ENCODE results near the gene ITPA.
"Not testable (repeated sequence)": the region's sequence is repeated elsewhere in the genome, so short reads cannot be mapped to it uniquely, and the experiment has no call there.

The ITPA gene

GRCh38 chr20:3199976-3200755, 9.1 kb upstream of the ITPA start:
- DNase-seq (ENCODE audit: low read depth in 3 of 3): no peak

GRCh38 chr20:3202965-3203314, 6.4 kb upstream of the ITPA start:
- DNase-seq (ENCODE audit: low read depth in 3 of 3): no peak

- no peak for DNase-seq (ENCODE audit: low read depth in 3 of 3)
These were observed 5.8 kb upstream of the ITPA start for GRCh38 chr20:3203315-3204123.

- peak; percentile 84 to 90 (median 87) for DNase-seq (ENCODE audit: low read depth in 3 of 3)
These were observed 5.0 kb upstream of the ITPA start, which contains the start of gene DDRGK1 for GRCh38 chr20:3204124-3204794. Gene DDRGK1 (minus strand): TSS chr20:3204682. CDS start chr20:3204627, 55 bp downstream.

GRCh38 chr20:3208786-3209256, 477 bp upstream of the ITPA start:
- DNase-seq (ENCODE audit: low read depth in 3 of 3): no peak

- no peak for DNase-seq (ENCODE audit: low read depth in 3 of 3)
These were observed 634 bp downstream of the ITPA start for GRCh38 chr20:3209946-3210317.

- no peak for DNase-seq (ENCODE audit: low read depth in 3 of 3)
These were observed 1.0 kb downstream of the ITPA start for GRCh38 chr20:3210346-3210745.

GRCh38 chr20:3213226-3213625, 3.9 kb downstream of the ITPA start:
- no peak for DNase-seq (ENCODE audit: low read depth in 3 of 3)

- DNase-seq (ENCODE audit: low read depth in 3 of 3): not testable (repeated sequence)
These were observed 6.1 kb downstream of the ITPA start for GRCh38 chr20:3215359-3215917.

- peak; percentile 55 to 72 (median 70) for DNase-seq (ENCODE audit: low read depth in 3 of 3)
These were observed 9.2 kb downstream of the ITPA start for GRCh38 chr20:3218307-3218988.

GRCh38 chr20:3221398-3222226, 12.3 kb downstream of the ITPA start:
- no peak for DNase-seq (ENCODE audit: low read depth in 3 of 3)

- no peak for DNase-seq (ENCODE audit: low read depth in 3 of 3)
These were observed 13.6 kb downstream of the ITPA start for GRCh38 chr20:3222635-3223600.

GRCh38 chr20:3223651-3223993, 14.3 kb downstream of the ITPA start:
- DNase-seq (ENCODE audit: low read depth in 3 of 3): no peak

GRCh38 chr20:3223994-3224680, 14.8 kb downstream of the ITPA start:
- DNase-seq (ENCODE audit: low read depth in 3 of 3): no peak

- DNase-seq (ENCODE audit: low read depth in 3 of 3): no peak
These were observed 15.6 kb downstream of the ITPA start for GRCh38 chr20:3224681-3225421.

GRCh38 chr20:3226093-3226492, 16.8 kb downstream of the ITPA start:
- DNase-seq (ENCODE audit: low read depth in 3 of 3): no peak

GRCh38 chr20:3226864-3227263, 17.6 kb downstream of the ITPA start:
- no peak for DNase-seq (ENCODE audit: low read depth in 3 of 3)

GRCh38 chr20:3227506-3227905, 18.2 kb downstream of the ITPA start:
- DNase-seq (ENCODE audit: low read depth in 3 of 3): no peak

All from stimulated activated CD4-positive, alpha-beta T cell treated with anti-CD3 and anti-CD28 coated beads, TNF-alpha, amount 100 ng/mL, for 48 hours (primary cell).